Neural progenitor cell (in vitro differentiated cells): ENCODE data around the gene RIMS1.

Experiments
- EZH2 ChIP-seq: fragments of 200-600 bp; sonication (generic); IDR thresholded peaks from 2 replicates; pipeline ENCODE4 v1.6.1; 2017; ENCODE audit warnings: antibody characterized with exemption, mild to moderate bottlenecking, moderate library complexity
- EZH2phosphoT487 ChIP-seq: fragments of 200-600 bp; sonication (generic); IDR thresholded peaks from 2 replicates; pipeline ENCODE4 v1.6.1; 2017; ENCODE audit warnings: antibody characterized with exemption
- TF ChIP-seq, protein P1 (sequence below): fragments of 200-600 bp; sonication (generic); IDR thresholded peaks from 2 replicates; pipeline ENCODE4 v1.5.1; 2017; ENCODE audit warnings: antibody characterized with exemption, mild to moderate bottlenecking

DNA sequence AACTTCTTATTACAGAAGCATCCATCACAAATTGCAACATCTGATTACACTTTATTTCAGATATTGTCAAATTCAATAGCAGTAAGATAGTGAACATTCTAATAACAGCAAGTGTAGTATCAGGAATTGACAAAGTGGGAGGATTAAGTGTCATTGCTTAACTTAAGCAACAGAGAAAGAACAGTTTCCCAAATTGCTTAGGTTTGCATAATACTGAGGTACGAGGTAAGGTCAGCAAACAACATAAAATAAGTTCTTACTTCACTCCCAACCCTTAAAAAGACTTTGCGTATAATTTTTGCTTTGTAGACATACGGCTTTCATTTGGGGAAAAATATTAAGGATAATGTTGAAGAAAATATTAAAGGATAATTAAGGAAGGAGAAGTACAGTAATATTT lies 163.0 kb downstream of the RIMS1 start:
- TF ChIP-seq, protein P1, sequence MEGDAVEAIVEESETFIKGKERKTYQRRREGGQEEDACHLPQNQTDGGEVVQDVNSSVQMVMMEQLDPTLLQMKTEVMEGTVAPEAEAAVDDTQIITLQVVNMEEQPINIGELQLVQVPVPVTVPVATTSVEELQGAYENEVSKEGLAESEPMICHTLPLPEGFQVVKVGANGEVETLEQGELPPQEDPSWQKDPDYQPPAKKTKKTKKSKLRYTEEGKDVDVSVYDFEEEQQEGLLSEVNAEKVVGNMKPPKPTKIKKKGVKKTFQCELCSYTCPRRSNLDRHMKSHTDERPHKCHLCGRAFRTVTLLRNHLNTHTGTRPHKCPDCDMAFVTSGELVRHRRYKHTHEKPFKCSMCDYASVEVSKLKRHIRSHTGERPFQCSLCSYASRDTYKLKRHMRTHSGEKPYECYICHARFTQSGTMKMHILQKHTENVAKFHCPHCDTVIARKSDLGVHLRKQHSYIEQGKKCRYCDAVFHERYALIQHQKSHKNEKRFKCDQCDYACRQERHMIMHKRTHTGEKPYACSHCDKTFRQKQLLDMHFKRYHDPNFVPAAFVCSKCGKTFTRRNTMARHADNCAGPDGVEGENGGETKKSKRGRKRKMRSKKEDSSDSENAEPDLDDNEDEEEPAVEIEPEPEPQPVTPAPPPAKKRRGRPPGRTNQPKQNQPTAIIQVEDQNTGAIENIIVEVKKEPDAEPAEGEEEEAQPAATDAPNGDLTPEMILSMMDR = no peak
- TF ChIP-seq EZH2 (no peak), EZH2phosphoT487 (no peak)
